B cell (primary cell): ENCODE results near the gene FAM118A. TPM values are rescaled to one million over a fixed set of nuclear protein-coding genes. Genes with fewer than 3 reads are reported as not detected.
"Not testable (repeated sequence)": the region's sequence is repeated elsewhere in the genome, so short reads cannot be mapped to it uniquely, and the experiment has no call there.

Source experiments
- ATAC-seq: fragments of 200-7000 bp; cut with Tn5 transposase; one replicate; pipeline ENCODE4 v1.10.0; 2021; ENCODE audit warnings: low read depth, mild to moderate bottlenecking, moderate number of reproducible peaks, moderate library complexity
- CTCF ChIA-PET: fragments of 350-600 bp; sonication (Branson Sonifier 250); formaldehyde crosslinking; loops from one replicate; lab custom pipeline; 2021; ENCODE audit warnings: antibody characterized with exemption, inconsistent platforms; lab: Charles Lee
- POLR2A ChIA-PET: fragments of 350-600 bp; sonication (Branson Sonifier 250); formaldehyde crosslinking; loops from one replicate; lab custom pipeline; 2021; ENCODE audit warnings: antibody characterized with exemption; lab: Charles Lee
- DNase-seq: peaks from one replicate; pipeline ENCODE4 v3.0.0; 2013
- H2AFZ ChIP-seq: 2 replicates; pipeline ENCODE4 v1.6.1; 2012; ENCODE audit warnings: mild to moderate bottlenecking, low read depth, low read length; ENCODE audit not compliant: insufficient read depth, poor library complexity, severe bottlenecking
- H3K27ac ChIP-seq, 2 donors: 1 replicate in 1 of 2; 2 replicates in 1 of 2; pipeline ENCODE4 v1.5.1; 2012 to 2013; ENCODE audit warnings: low read length in 2 of 2, mild to moderate bottlenecking in 2 of 2, moderate library complexity in 1 of 2
- H3K27me3 ChIP-seq, 4 experiments: fragments of 200-600 bp in 1 of 4; sonication (generic) in 1 of 4; replicated peaks in 1 of 4; 1 replicate in 2 of 4; 2 replicates in 2 of 4; pipeline versions ENCODE4 v1.6.1 to v1.7.0; 2013 to 2016; ENCODE audit warnings: low read length in 3 of 4, mild to moderate bottlenecking in 2 of 4, mixed read lengths in 1 of 4, moderate library complexity in 1 of 4; ENCODE audit not compliant: insufficient read depth in 4 of 4, control insufficient read depth in 3 of 4; ENCODE audit errors: control extremely low read depth in 1 of 4
- H3K36me3 ChIP-seq, 2 experiments: replicated peaks in 1 of 2; 1 replicate in 1 of 2; 2 replicates in 1 of 2; pipeline versions ENCODE4 v1.6.1 to v1.7.1; 2013; ENCODE audit warnings: low read length in 1 of 2; ENCODE audit not compliant: insufficient read depth in 2 of 2, control insufficient read depth in 1 of 2; ENCODE audit errors: control extremely low read depth in 1 of 2, extremely low read depth in 1 of 2
- H3K4me1 ChIP-seq, 2 donors: fragments of 200-600 bp in 1 of 2; sonication (generic) in 1 of 2; 1 replicate in 1 of 2; 2 replicates in 1 of 2; pipeline versions ENCODE4 v1.5.1 to v1.6.1; 2013 to 2017; ENCODE audit warnings: low read length in 2 of 2; ENCODE audit not compliant: control insufficient read depth in 2 of 2, insufficient read depth in 2 of 2
- H3K4me2 ChIP-seq: replicated peaks from 2 replicates; pipeline ENCODE3; 2012; ENCODE audit warnings: mild to moderate bottlenecking, low read depth, low read length; ENCODE audit not compliant: poor library complexity, severe bottlenecking
- H3K4me3 ChIP-seq, 5 experiments: fragments of 200-600 bp in 1 of 5; sonication (generic) in 1 of 5; 1 replicate in 3 of 5; 2 replicates in 2 of 5; pipeline versions ENCODE4 v1.5.1 to v1.7.0; 2011 to 2016; ENCODE audit warnings: low read length in 4 of 5, mild to moderate bottlenecking in 4 of 5, low read depth in 2 of 5, control low read depth in 1 of 5, moderate library complexity in 1 of 5; ENCODE audit not compliant: insufficient read depth in 1 of 5; ENCODE audit errors: control extremely low read depth in 1 of 5, extremely low read depth in 1 of 5
- H3K79me2 ChIP-seq: fragments of 200-600 bp; sonication (generic); one replicate; pipeline ENCODE4 v1.6.0; 2016; ENCODE audit warnings: low read length; ENCODE audit not compliant: control insufficient read depth, insufficient read depth
- H3K9ac ChIP-seq: fragments of 200-600 bp; sonication (generic); 2 replicates; pipeline ENCODE4 v1.6.1; 2017; ENCODE audit warnings: mild to moderate bottlenecking, low read length, moderate library complexity
- H3K9me3 ChIP-seq, 3 donors: one replicate each; pipeline versions ENCODE4 v1.6.1 to v1.7.1; 2013; ENCODE audit warnings: low read length in 2 of 3; ENCODE audit not compliant: control insufficient read depth in 2 of 3, insufficient read depth in 1 of 3; ENCODE audit errors: control extremely low read depth in 1 of 3
- H4K20me1 ChIP-seq: 2 replicates; pipeline ENCODE4 v1.6.0; 2012; ENCODE audit warnings: mild to moderate bottlenecking, low read length; ENCODE audit not compliant: insufficient read depth, control insufficient read depth, poor library complexity, severe bottlenecking
- H3K27ac Mint-ChIP-seq: one replicate; pipeline ENCODE4 v1.8.0; 2021; ENCODE audit warnings: mixed read lengths
- H3K27me3 Mint-ChIP-seq: one replicate; pipeline ENCODE4 v1.8.0; 2021; ENCODE audit warnings: mixed read lengths
- H3K4me1 Mint-ChIP-seq: one replicate; pipeline ENCODE4 v1.8.0; 2021; ENCODE audit warnings: mixed read lengths
- H3K4me3 Mint-ChIP-seq: one replicate; pipeline ENCODE4 v1.8.0; 2021; ENCODE audit warnings: mixed read lengths
- H3K9me3 Mint-ChIP-seq: one replicate; pipeline ENCODE4 v1.8.0; 2022; ENCODE audit warnings: mixed read lengths; ENCODE audit not compliant: insufficient read depth
- EZH2 ChIP-seq: IDR thresholded peaks from 2 replicates; pipeline ENCODE4 v1.6.1; 2012; ENCODE audit warnings: borderline replicate concordance, low read depth, mild to moderate bottlenecking, moderate library complexity, low read length; ENCODE audit not compliant: insufficient read depth, poor library complexity, severe bottlenecking
- WGBS: methylation state at CpG from one replicate; pipeline ENCODE4 v1.1.5; 2013; ENCODE audit warnings: missing lambda C conversion rate; ENCODE audit not compliant: insufficient coverage; 5-methylcytosine and 5-hydroxymethylcytosine counted together
- intact Hi-C: fragments of 100-400 bp; cut with micrococcal nuclease; formaldehyde crosslinking; loops from one replicate; pipeline ENCODE4 v1.10.0; 2022
- polyA plus RNA-seq: library from polyadenylated mRNA; depleted of rRNA; stranded (reverse); fragments of >200 nt; gene quantifications from 2 replicates; pipeline ENCODE4 v1.2.3, GENCODE V29; 2012
- total RNA-seq, 2 donors: library from RNA; stranded (reverse); fragments of 120-200 nt in 1 of 2; gene quantifications; 1 replicate in 1 of 2; 2 replicates in 1 of 2; pipeline versions ENCODE4 v1.2.3 to v1.2.4, GENCODE V29; 2013 to 2022
- TF ChIP-seq, protein P1 (sequence below): fragments of 200-600 bp; IDR thresholded peaks from one replicate; pipeline ENCODE4 v1.8.0; 2022; ENCODE audit warnings: antibody characterized with exemption, mild to moderate bottlenecking

FAM118A gene
- total and polyA plus RNA-seq, 2 donors (not counting 1 experiment from before 2014, with no cell fraction given): 66.5 to 216 TPM

GRCh38 chr22:45292731-45293442 lies 16.8 kb upstream of the FAM118A start:
- Histone ChIP-seq H3K4me2 (no peak overlapping the region), H3K27me3 (no peaks in the 10 kb centered on the region), H3K36me3 (no peaks in the 10 kb centered on the region), H3K4me3 (no peak overlapping the region), H3K27ac (no peak overlapping the region), H2AFZ (no peak overlapping the region), H3K9ac (no peak overlapping the region), H3K9me3 (peaks cover 0 to 14% (median 0%) of the 10 kb centered on the region in 3 donors), H3K4me1 (peaks cover 33 to 67% of the 10 kb centered on the region in 2 donors), H4K20me1 (no peaks in the 10 kb centered on the region), H3K79me2 (no peaks in the 10 kb centered on the region)
- ATAC-seq: no peak
- ChIA-PET CTCF (no interaction called here), POLR2A (no interaction called here)
- WGBS: 58% methylated on average over 8 of the region's 23 CpGs
- Mint-ChIP-seq H3K4me1 (peaks cover 38% of the 10 kb centered on the region), H3K4me3 (no peak overlapping the region), H3K27me3 (no peaks in the 10 kb centered on the region), H3K9me3 (no peaks in the 10 kb centered on the region), H3K27ac (no peak overlapping the region)
- intact Hi-C loops: no loop called here
- TF ChIP-seq EZH2: no peak
- TF ChIP-seq, protein P1, sequence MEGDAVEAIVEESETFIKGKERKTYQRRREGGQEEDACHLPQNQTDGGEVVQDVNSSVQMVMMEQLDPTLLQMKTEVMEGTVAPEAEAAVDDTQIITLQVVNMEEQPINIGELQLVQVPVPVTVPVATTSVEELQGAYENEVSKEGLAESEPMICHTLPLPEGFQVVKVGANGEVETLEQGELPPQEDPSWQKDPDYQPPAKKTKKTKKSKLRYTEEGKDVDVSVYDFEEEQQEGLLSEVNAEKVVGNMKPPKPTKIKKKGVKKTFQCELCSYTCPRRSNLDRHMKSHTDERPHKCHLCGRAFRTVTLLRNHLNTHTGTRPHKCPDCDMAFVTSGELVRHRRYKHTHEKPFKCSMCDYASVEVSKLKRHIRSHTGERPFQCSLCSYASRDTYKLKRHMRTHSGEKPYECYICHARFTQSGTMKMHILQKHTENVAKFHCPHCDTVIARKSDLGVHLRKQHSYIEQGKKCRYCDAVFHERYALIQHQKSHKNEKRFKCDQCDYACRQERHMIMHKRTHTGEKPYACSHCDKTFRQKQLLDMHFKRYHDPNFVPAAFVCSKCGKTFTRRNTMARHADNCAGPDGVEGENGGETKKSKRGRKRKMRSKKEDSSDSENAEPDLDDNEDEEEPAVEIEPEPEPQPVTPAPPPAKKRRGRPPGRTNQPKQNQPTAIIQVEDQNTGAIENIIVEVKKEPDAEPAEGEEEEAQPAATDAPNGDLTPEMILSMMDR: no peak
- peak; percentile 40 for DNase-seq

- no peak overlapping the region for H3K27ac ChIP-seq
- H3K4me3 ChIP-seq: no peak overlapping the region
- Mint-ChIP-seq H3K4me1 (peaks cover 34% of the 10 kb centered on the region), H3K4me3 (no peak overlapping the region), H3K27me3 (no peaks in the 10 kb centered on the region), H3K27ac (peak overlapping the region; percentile 65), H3K9me3 (no peaks in the 10 kb centered on the region)
- POLR2A ChIA-PET: no interaction called here
- no peaks in the 10 kb centered on the region for H3K36me3 ChIP-seq
- 98% methylated on average over 5 of the region's 6 CpGs for WGBS
- CTCF ChIA-PET: no interaction called here
- H3K4me2 ChIP-seq: no peak overlapping the region
- H3K27me3 ChIP-seq: no peaks in the 10 kb centered on the region
- no peak overlapping the region for H2AFZ ChIP-seq
- ATAC-seq (no peak), DNase-seq (no peak)
- peaks cover 0 to 11% (median 0%) of the 10 kb centered on the region in 3 donors for H3K9me3 ChIP-seq
- H4K20me1 ChIP-seq: no peaks in the 10 kb centered on the region
- H3K9ac ChIP-seq: no peak overlapping the region
- intact Hi-C loops: no loop called here
- H3K4me1 ChIP-seq: peaks cover 22 to 56% of the 10 kb centered on the region in 2 donors
- TF ChIP-seq, protein P1: no peak
- TF ChIP-seq EZH2: no peak
- no peaks in the 10 kb centered on the region for H3K79me2 ChIP-seq
Observed at GRCh38 chr22:45294030-45294429, 15.7 kb upstream of the FAM118A start.

GRCh38 chr22:45295004-45295403 lies 14.7 kb upstream of the FAM118A start:
- H3K36me3 ChIP-seq, H3K4me2 ChIP-seq, H3K9ac ChIP-seq, H3K79me2 ChIP-seq, H3K27ac ChIP-seq, H3K9me3 Mint-ChIP-seq, H3K27me3 ChIP-seq, H3K4me3 ChIP-seq, intact Hi-C loops, H2AFZ ChIP-seq, DNase-seq, H3K27me3 Mint-ChIP-seq, H4K20me1 ChIP-seq, ATAC-seq, H3K4me3 Mint-ChIP-seq, POLR2A ChIA-PET: not testable (repeated sequence)
- Mint-ChIP-seq H3K4me1 (peaks cover 31% of the 10 kb centered on the region), H3K27ac (peak overlapping the region; percentile 76)
- Histone ChIP-seq H3K9me3 (peaks cover 0 to 11% (median 0%) of the 10 kb centered on the region in 3 donors), H3K4me1 (peaks cover 22 to 50% of the 10 kb centered on the region in 2 donors)
- CTCF ChIA-PET: interaction anchor here (0.6 kb wide), 1 partner anchor 75 kb away, joined by 3 read pairs; no protein-coding TSS in a partner anchor
- WGBS: 95% methylated on average over 6 of the region's 6 CpGs
